Chondrocyte (in vitro differentiated cells): Measurements from ENCODE around the gene RRP7A. TPM values are rescaled to one million over a fixed set of nuclear protein-coding genes. Genes with fewer than 3 reads are reported as not detected.
"Not testable (repeated sequence)": the region's sequence is repeated elsewhere in the genome, so short reads cannot be mapped to it uniquely, and the experiment has no call there.

ENCODE experiments used
- DNase-seq: peaks from one replicate; pipeline ENCODE4 v3.0.0; 2021; ENCODE audit warnings: mixed read lengths, low spot score
- H3K27ac Mint-ChIP-seq: one replicate; pipeline ENCODE4 v1.8.0; 2021; ENCODE audit warnings: mild to moderate bottlenecking, moderate library complexity, mixed read lengths; ENCODE audit not compliant: unreplicated experiment
- H3K27me3 Mint-ChIP-seq: 2 replicates; pipeline ENCODE4 v1.8.0; 2021; ENCODE audit warnings: low read depth, mixed read lengths
- H3K36me3 Mint-ChIP-seq: 2 replicates; pipeline ENCODE4 v1.8.0; 2021; ENCODE audit warnings: low read depth, mixed read lengths
- H3K4me1 Mint-ChIP-seq: 2 replicates; pipeline ENCODE4 v1.8.0; 2021; ENCODE audit warnings: low read depth, mild to moderate bottlenecking, mixed read lengths
- H3K4me3 Mint-ChIP-seq: one replicate; pipeline ENCODE4 v1.8.0; 2021; ENCODE audit warnings: mild to moderate bottlenecking, moderate library complexity, mixed read lengths; ENCODE audit not compliant: unreplicated experiment
- H3K9me3 Mint-ChIP-seq: 2 replicates; pipeline ENCODE4 v1.8.0; 2021; ENCODE audit warnings: low read depth, mixed read lengths
- CTCF ChIP-seq: fragments of 200-600 bp; sonication (generic); IDR thresholded peaks from 2 replicates; pipeline ENCODE4 v1.5.0; 2021; ENCODE audit warnings: antibody characterized with exemption, mild to moderate bottlenecking, moderate library complexity
- total RNA-seq: library from RNA; stranded (reverse); gene quantifications from 3 replicates; pipeline ENCODE4 v1.2.1, GENCODE V29; 2021

RRP7A gene
- total RNA-seq, 1 donor from 2014 or later: 33.8 TPM

- Mint-ChIP-seq H3K36me3 (no peaks in the 10 kb centered on the region), H3K9me3 (no peaks in the 10 kb centered on the region), H3K27me3 (peaks cover 3% of the 10 kb centered on the region), H3K4me1 (no peaks in the 10 kb centered on the region), H3K27ac (no peak overlapping the region), H3K4me3 (no peak overlapping the region)
- DNase-seq: no peak
- TF ChIP-seq CTCF: no peak
These were observed 9.2 kb upstream of the RRP7A start for GRCh38 chr22:42528591-42529307.

- Mint-ChIP-seq H3K27ac (no peak overlapping the region), H3K4me3 (no peak overlapping the region), H3K36me3 (peaks cover 1% of the 10 kb centered on the region), H3K9me3 (no peaks in the 10 kb centered on the region), H3K27me3 (no peaks in the 10 kb centered on the region), H3K4me1 (peaks cover 15% of the 10 kb centered on the region)
- TF ChIP-seq CTCF: no peak
- peak; percentile 55 for DNase-seq
These were observed 3.0 kb upstream of the RRP7A start for GRCh38 chr22:42522546-42522945.

DNA sequence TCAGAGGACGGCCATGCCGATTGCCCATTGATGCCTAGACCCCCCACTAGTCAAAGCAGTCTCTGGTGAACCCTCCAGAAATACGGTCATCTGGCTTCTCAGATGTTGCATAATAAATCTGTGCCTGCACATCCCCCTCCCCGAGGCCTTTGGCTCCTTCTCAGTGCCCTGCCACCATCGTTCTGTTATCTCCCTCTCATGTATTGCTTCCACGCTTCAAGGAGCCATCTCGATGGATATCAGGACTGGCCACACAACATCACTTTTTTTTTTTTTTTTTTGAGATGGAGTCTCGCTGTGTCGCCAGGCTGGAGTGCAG lies 1.6 kb upstream of the RRP7A start:
- peaks cover 2% of the 10 kb centered on the region for H3K36me3 Mint-ChIP-seq
- no peak overlapping the region for H3K27ac Mint-ChIP-seq
- TF ChIP-seq CTCF: no peak
- no peaks in the 10 kb centered on the region for H3K9me3 Mint-ChIP-seq
- no peak overlapping the region for H3K4me3 Mint-ChIP-seq
- H3K4me1 Mint-ChIP-seq: peaks cover 15% of the 10 kb centered on the region
- H3K27me3 Mint-ChIP-seq: no peaks in the 10 kb centered on the region
- no peak for DNase-seq

- not testable (repeated sequence) for H3K9me3 Mint-ChIP-seq, H3K36me3 Mint-ChIP-seq, DNase-seq, H3K27me3 Mint-ChIP-seq
- Mint-ChIP-seq H3K27ac (peak overlapping the region; percentile 85), H3K4me3 (peak overlapping the region; percentile 98), H3K4me1 (peaks cover 15% of the 10 kb centered on the region)
These were observed 715 bp downstream of the RRP7A start for GRCh38 chr22:42518638-42519524.

DNA sequence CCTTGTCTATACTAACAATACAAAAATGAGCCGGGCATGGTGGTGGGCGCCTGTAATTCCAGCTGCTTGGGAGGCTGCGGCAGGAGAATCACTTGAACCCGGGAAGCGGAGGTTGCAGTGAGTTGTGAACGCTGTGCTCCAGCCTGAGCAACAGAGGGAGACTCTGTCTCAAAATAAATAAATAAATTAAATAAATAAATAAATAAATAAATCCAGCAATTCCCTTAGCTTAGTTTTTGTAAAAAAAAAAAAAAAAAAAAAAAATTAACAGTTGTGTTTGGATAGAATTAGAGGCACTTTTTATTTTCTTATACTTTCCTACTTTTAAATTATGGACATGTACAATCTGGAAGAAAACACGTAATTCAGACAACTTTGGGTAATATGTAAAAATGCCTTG lies 2.5 kb downstream of the RRP7A start:
- not testable (repeated sequence) for DNase-seq, H3K27me3 Mint-ChIP-seq, H3K27ac Mint-ChIP-seq, H3K4me3 Mint-ChIP-seq, H3K36me3 Mint-ChIP-seq, H3K9me3 Mint-ChIP-seq
- peaks cover 15% of the 10 kb centered on the region for H3K4me1 Mint-ChIP-seq

DNA sequence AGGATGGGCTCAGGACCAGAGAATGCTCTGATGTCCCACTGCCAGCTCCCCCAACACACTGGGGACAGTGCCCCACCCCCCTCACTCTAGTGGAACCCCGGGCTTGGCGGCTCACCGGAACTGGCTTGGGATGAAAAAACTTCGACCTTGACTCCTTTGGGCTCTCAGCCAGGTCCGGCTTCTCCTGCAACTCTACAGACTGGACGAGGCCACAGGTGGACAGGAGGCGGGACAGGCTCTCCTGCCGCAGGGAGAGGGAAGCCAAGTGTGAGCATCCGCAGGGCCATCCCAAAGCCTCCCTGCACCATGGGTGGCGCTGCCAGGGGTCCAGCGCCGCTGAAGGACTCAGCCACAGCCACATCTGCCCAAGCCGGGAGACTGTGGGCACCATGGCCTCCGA lies 3.7 kb downstream of the RRP7A start:
- peaks cover 12% of the 10 kb centered on the region for H3K36me3 Mint-ChIP-seq
- H3K27me3 Mint-ChIP-seq: no peaks in the 10 kb centered on the region
- no peak for TF ChIP-seq CTCF
- H3K27ac Mint-ChIP-seq: no peak overlapping the region
- peaks cover 15% of the 10 kb centered on the region for H3K4me1 Mint-ChIP-seq
- DNase-seq: no peak
- no peak overlapping the region for H3K4me3 Mint-ChIP-seq
- no peaks in the 10 kb centered on the region for H3K9me3 Mint-ChIP-seq

DNA sequence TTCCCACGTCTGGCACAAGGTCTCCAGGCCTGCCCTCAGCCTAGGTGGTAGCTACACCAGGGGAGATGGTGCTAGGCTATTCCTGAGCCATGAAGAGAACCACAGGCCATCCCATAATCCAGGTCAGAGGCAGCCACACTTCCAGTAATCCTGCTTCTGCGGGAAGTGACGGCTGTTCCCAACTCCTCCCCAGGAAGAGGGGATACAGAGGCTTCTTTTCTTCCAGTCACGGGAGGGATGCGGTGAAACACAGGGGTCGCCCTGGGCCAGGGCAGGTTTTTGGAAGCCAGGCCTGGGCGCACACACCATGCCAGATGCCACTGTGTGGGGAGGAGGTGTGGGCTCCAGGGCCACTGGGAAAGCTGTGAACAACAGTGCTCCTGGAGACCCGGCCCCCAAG lies 4.3 kb downstream of the RRP7A start:
- not testable (repeated sequence) for H3K27me3 Mint-ChIP-seq, DNase-seq, H3K4me3 Mint-ChIP-seq, H3K9me3 Mint-ChIP-seq, H3K27ac Mint-ChIP-seq
- H3K36me3 Mint-ChIP-seq: peaks cover 12% of the 10 kb centered on the region
- peaks cover 13% of the 10 kb centered on the region for H3K4me1 Mint-ChIP-seq

DNA sequence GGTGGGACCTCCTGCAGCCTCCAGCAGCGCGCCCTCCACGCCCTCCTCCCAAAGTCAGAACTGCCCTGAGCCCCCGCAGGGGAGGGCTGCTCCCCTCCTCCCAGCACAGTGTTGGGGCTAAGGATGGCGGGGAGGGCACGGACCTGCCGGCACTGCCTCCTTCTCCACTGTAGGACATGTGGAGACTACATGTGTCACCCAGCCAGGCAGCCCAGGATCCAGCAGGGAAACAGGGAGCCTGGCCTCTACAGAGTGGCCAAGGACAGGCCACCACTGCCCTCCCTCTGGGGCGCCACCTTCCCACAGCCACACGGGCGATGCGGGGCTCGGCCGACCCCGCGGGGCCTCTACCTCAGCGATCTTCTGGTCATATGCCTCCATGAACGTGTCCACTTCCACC lies 5.3 kb downstream of the RRP7A start:
- not testable (repeated sequence) for H3K4me1 Mint-ChIP-seq, H3K9me3 Mint-ChIP-seq, H3K27me3 Mint-ChIP-seq, H3K27ac Mint-ChIP-seq, H3K4me3 Mint-ChIP-seq, DNase-seq
- peaks cover 12% of the 10 kb centered on the region for H3K36me3 Mint-ChIP-seq
